H1 (cell line): ENCODE data around the gene DCTPP1. TPM values are rescaled to one million over a fixed set of nuclear protein-coding genes. Genes with fewer than 3 reads are reported as not detected.

Source experiments
- CTCF ChIA-PET: fragments of 300-600 bp; sonication (Branson Sonifier 250); formaldehyde crosslinking; loops from one replicate; lab custom pipeline; 2021; ENCODE audit not compliant: partially characterized antibody; lab: Charles Lee
- POLR2A ChIA-PET: fragments of 300-600 bp; sonication (Branson Sonifier 250); formaldehyde crosslinking; loops from one replicate; lab custom pipeline; 2021; ENCODE audit warnings: inconsistent platforms; ENCODE audit not compliant: partially characterized antibody; lab: Charles Lee
- DNase-seq, 2 experiments: peaks; one replicate each; pipeline versions ENCODE4 v3.0.0 to v3.0.0-alpha.2; 2010 to 2022; ENCODE audit warnings: low spot score in 2 of 2, low read depth in 1 of 2, mixed read lengths in 1 of 2
- FAIRE-seq: peaks from 2 replicates; lab custom pipeline; 2011; peaks lifted over from hg19 to GRCh38; lab: Jason Lieb, UNC
- H2AFZ ChIP-seq: 2 replicates; pipeline ENCODE4 v1.8.1; 2012; ENCODE audit warnings: low read length, inconsistent platforms
- H2AK5ac ChIP-seq: 2 replicates; pipeline ENCODE4 v1.6.1; 2013; ENCODE audit warnings: low read depth, low read length
- H2BK120ac ChIP-seq: replicated peaks from 2 replicates; pipeline ENCODE3; 2013; ENCODE audit warnings: low read depth, low read length, inconsistent platforms
- H2BK12ac ChIP-seq: 2 replicates; pipeline ENCODE4 v1.6.1; 2013; ENCODE audit warnings: low read depth, low read length
- H2BK15ac ChIP-seq: 2 replicates; pipeline ENCODE4 v1.6.1; 2013; ENCODE audit warnings: low read length
- H2BK20ac ChIP-seq: 2 replicates; pipeline ENCODE4 v1.6.1; 2013; ENCODE audit warnings: low read length
- H2BK5ac ChIP-seq: 2 replicates; pipeline ENCODE4 v1.6.1; 2013; ENCODE audit warnings: low read depth, low read length
- H3K14ac ChIP-seq: 2 replicates; pipeline ENCODE4 v1.6.1; 2013; ENCODE audit warnings: inconsistent platforms; ENCODE audit not compliant: insufficient read length
- H3K18ac ChIP-seq: 2 replicates; pipeline ENCODE4 v1.6.1; 2013; ENCODE audit warnings: low read length; ENCODE audit errors: extremely low read depth
- H3K23ac ChIP-seq: 2 replicates; pipeline ENCODE4 v1.6.1; 2013; ENCODE audit warnings: inconsistent platforms; ENCODE audit not compliant: insufficient read length
- H3K23me2 ChIP-seq: 2 replicates; pipeline ENCODE4 v1.6.1; 2013; ENCODE audit warnings: low read depth, low read length
- H3K27ac ChIP-seq: 2 replicates; pipeline ENCODE4 v1.6.1; 2011; ENCODE audit warnings: low read depth, low read length, inconsistent platforms
- H3K27me3 ChIP-seq, 4 experiments: replicated peaks in 1 of 4; 1 replicate in 1 of 4; 2 replicates in 3 of 4; pipeline versions ENCODE4 v1.6.1 to v1.8.1; 2011 to 2013; ENCODE audit warnings: low read length in 3 of 4, mild to moderate bottlenecking in 3 of 4, inconsistent platforms in 2 of 4, mixed read lengths in 2 of 4, moderate library complexity in 1 of 4; ENCODE audit not compliant: control insufficient read depth in 3 of 4, insufficient read depth in 3 of 4; ENCODE audit errors: extremely low read depth in 1 of 4
- H3K36me3 ChIP-seq, 4 experiments: 2 replicates each; pipeline versions ENCODE4 v1.6.1 to v1.8.1; 2011 to 2013; ENCODE audit warnings: mild to moderate bottlenecking in 4 of 4, low read length in 3 of 4, moderate library complexity in 2 of 4, control low read depth in 1 of 4, inconsistent platforms in 1 of 4; ENCODE audit not compliant: insufficient read depth in 4 of 4, control insufficient read depth in 2 of 4
- H3K4ac ChIP-seq: replicated peaks from 2 replicates; pipeline ENCODE3; 2013; ENCODE audit warnings: low read length, low read depth, mixed read lengths, inconsistent platforms; ENCODE audit not compliant: insufficient read length
- H3K4me1 ChIP-seq, 4 experiments: replicated peaks in 1 of 4; 1 replicate in 1 of 4; 2 replicates in 3 of 4; pipeline versions ENCODE4 v1.6.1 to v1.8.1; 2011 to 2013; ENCODE audit warnings: low read length in 3 of 4, inconsistent platforms in 2 of 4, mixed read lengths in 1 of 4; ENCODE audit not compliant: insufficient read depth in 4 of 4, control insufficient read depth in 3 of 4
- H3K4me2 ChIP-seq, 2 experiments: 2 replicates each; pipeline versions ENCODE4 v1.6.1 to v1.8.1; 2011 to 2013; ENCODE audit warnings: low read depth in 2 of 2, low read length in 2 of 2, control low read depth in 1 of 2, inconsistent platforms in 1 of 2, mild to moderate bottlenecking in 1 of 2; ENCODE audit not compliant: insufficient read depth in 1 of 2
- H3K4me3 ChIP-seq, 4 experiments: fragments of 200-600, 300-600 bp in 1 of 4; sonication (generic), shearing (Covaris generic), sonication (Bioruptor Twin) in 1 of 4; 2 replicates each; pipeline versions ENCODE4 v1.5.1 to v1.8.1; 2011 to 2016; ENCODE audit warnings: low read length in 4 of 4, low read depth in 3 of 4, control low read depth in 2 of 4, inconsistent platforms in 2 of 4, mild to moderate bottlenecking in 2 of 4, mixed read lengths in 1 of 4, moderate library complexity in 1 of 4; ENCODE audit not compliant: insufficient read depth in 2 of 4; ENCODE audit errors: extremely low read depth in 1 of 4
- H3K56ac ChIP-seq: replicated peaks from 2 replicates; pipeline ENCODE3; 2013; ENCODE audit warnings: low read depth, mild to moderate bottlenecking, mixed read lengths, low read length, inconsistent platforms; ENCODE audit not compliant: insufficient read length
- H3K79me1 ChIP-seq: 2 replicates; pipeline ENCODE4 v1.6.1; 2013; ENCODE audit warnings: low read depth, low read length, control low read depth
- H3K79me2 ChIP-seq, 2 experiments: 2 replicates each; pipeline versions ENCODE4 v1.6.1 to v1.8.1; 2012 to 2013; ENCODE audit warnings: low read length in 2 of 2, mild to moderate bottlenecking in 2 of 2, inconsistent platforms in 1 of 2; ENCODE audit not compliant: insufficient read depth in 2 of 2, control insufficient read depth in 1 of 2
- H3K9ac ChIP-seq, 4 experiments: replicated peaks in 1 of 4; 1 replicate in 1 of 4; 2 replicates in 3 of 4; pipeline versions ENCODE4 v1.6.1 to v1.8.1; 2011 to 2013; ENCODE audit warnings: low read depth in 3 of 4, low read length in 3 of 4, control low read depth in 2 of 4, mild to moderate bottlenecking in 2 of 4, moderate library complexity in 2 of 4, inconsistent platforms in 1 of 4; ENCODE audit errors: extremely low read depth in 1 of 4
- H3K9me3 ChIP-seq, 2 experiments: 2 replicates each; pipeline versions ENCODE4 v1.6.1 to v1.8.1; 2012 to 2013; ENCODE audit warnings: mild to moderate bottlenecking in 2 of 2, moderate library complexity in 2 of 2, control low read depth in 1 of 2, inconsistent platforms in 1 of 2, low read depth in 1 of 2, low read length in 1 of 2, mixed read lengths in 1 of 2; ENCODE audit not compliant: insufficient read depth in 2 of 2
- H4K20me1 ChIP-seq, 2 experiments: replicated peaks in 1 of 2; 2 replicates each; pipeline versions ENCODE3 to v1.8.1; 2011 to 2013; ENCODE audit warnings: inconsistent platforms in 2 of 2, low read length in 2 of 2, mild to moderate bottlenecking in 1 of 2; ENCODE audit not compliant: insufficient read depth in 2 of 2, control insufficient read depth in 1 of 2
- H4K5ac ChIP-seq: 2 replicates; pipeline ENCODE4 v1.6.1; 2013; ENCODE audit warnings: low read length, low read depth, mixed read lengths, inconsistent platforms; ENCODE audit not compliant: insufficient read length
- H4K8ac ChIP-seq: 2 replicates; pipeline ENCODE4 v1.8.0; 2013; ENCODE audit warnings: mild to moderate bottlenecking, moderate library complexity, low read length, inconsistent platforms; ENCODE audit not compliant: insufficient read depth; ENCODE audit errors: extremely low read depth
- H4K91ac ChIP-seq: replicated peaks from 2 replicates; pipeline ENCODE3; 2013; ENCODE audit warnings: low read length, mixed read lengths, inconsistent platforms; ENCODE audit not compliant: insufficient read length
- CBX8 ChIP-seq: fragments of 300-800, 300-1000 bp; sonication (generic); IDR thresholded peaks from 2 replicates; pipeline ENCODE4 v1.7.1; 2016; ENCODE audit warnings: low read depth, low read length, borderline replicate concordance
- HDAC6 ChIP-seq: IDR thresholded peaks from one replicate; pipeline ENCODE4 v1.7.1; 2012; ENCODE audit warnings: low read depth, mild to moderate bottlenecking, inconsistent platforms, low read length, moderate library complexity
- WGBS, 2 experiments: shearing (Covaris generic) in 1 of 2; methylation state at CpG; one replicate each; pipeline versions ENCODE4 v1.1.6 to v1.1.7; 2013 to 2015; ENCODE audit warnings: low lambda C conversion rate in 2 of 2, mixed read lengths in 2 of 2, inconsistent platforms in 1 of 2, low coverage in 1 of 2, missing lambda C conversion rate in 1 of 2; ENCODE audit not compliant: insufficient replicate concordance in 2 of 2, insufficient coverage in 1 of 2, insufficient read length in 1 of 2; ENCODE audit errors: extremely low coverage in 1 of 2, missing lambda C conversion rate in 1 of 2; 5-methylcytosine and 5-hydroxymethylcytosine counted together
- polyA plus RNA-seq, 7 experiments: library from polyadenylated mRNA; depleted of rRNA in 3 of 7; stranded (reverse) in 5 of 7; unstranded in 2 of 7; fragments of >200 nt in 5 of 7; fragments of 200-250 nt in 2 of 7; gene quantifications; 1 replicate in 5 of 7; 2 replicates in 1 of 7; 4 replicates in 1 of 7; pipeline versions ENCODE4 v1.2.1 to v1.2.3, GENCODE V29; 2011 to 2013; ENCODE audit warnings: missing spikeins in 2 of 7, mixed read lengths in 2 of 7
- total RNA-seq: library from RNA; stranded (reverse); fragmentation: NEBNext Ultra II Directional; extraction: Animal tissue kit (Norgen Biotek cat#: 25700); gene quantifications from 2 replicates; pipeline ENCODE4 v1.2.1, GENCODE V29; 2021
- TF ChIP-seq, protein P1 (sequence below): IDR thresholded peaks from 2 replicates; pipeline ENCODE4 v1.6.1; 2012; ENCODE audit warnings: low read length, inconsistent platforms

Gene DCTPP1
- total and polyA plus RNA-seq, 2 of the 8 experiments (the other 6 are each of a cell fraction or from before 2014, with no cell fraction given): 94.5 to 103 TPM

DNA sequence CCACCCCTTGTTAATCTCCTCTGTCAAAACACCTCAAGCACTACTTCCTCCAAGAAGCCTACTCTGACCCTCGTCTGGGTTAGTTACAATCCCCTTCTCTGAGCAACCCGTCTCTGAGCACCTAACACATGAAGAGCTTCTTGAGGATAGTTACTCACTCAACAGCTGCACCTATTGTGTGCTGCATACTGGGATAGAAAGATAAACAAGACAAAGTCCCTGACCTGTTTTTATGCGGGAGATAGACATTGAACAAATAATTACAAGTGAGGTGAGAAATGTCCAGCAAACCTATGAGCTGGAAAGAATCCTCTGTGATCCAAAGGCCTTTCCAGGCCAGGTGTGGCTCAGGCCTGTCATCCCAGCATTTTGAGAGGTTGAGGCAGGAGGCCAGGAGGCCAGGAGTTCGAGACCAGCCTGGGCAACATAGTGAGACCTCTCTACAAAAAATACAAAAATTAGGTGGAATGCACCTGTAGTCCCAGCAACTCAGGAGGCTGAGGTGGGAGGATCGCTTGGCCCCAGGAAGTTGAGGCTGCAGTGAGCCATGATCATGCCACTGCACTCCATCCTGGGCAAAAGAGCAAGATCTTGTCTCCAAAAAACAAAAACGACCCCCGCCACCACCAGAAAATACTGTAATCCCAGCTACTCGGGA, 27.9 kb downstream of the DCTPP1 start:
- Histone ChIP-seq H3K18ac (no peak overlapping the region), H3K36me3 (peaks cover 4 to 21% (median 14%) of the 10 kb centered on the region in 4 experiments; a peak in 6 of 8 replicates), H4K8ac (no peak overlapping the region), H3K27me3 (no peaks in the 10 kb centered on the region; a peak in 1 of 7 replicates), H3K79me1 (no peaks in the 10 kb centered on the region), H3K4me2 (no peak overlapping the region), H3K9ac (no peak overlapping the region), H3K56ac (no peak overlapping the region), H4K91ac (no peak overlapping the region), H4K5ac (no peak overlapping the region), H2AK5ac (no peak overlapping the region), H2BK120ac (no peak overlapping the region), H2BK5ac (no peak overlapping the region), H2AFZ (no peak overlapping the region), H2BK12ac (no peak overlapping the region), H3K79me2 (peaks cover 0 to 8% of the 10 kb centered on the region in 2 experiments; a peak in 2 of 4 replicates), H3K4me1 (peaks cover 0 to 17% (median 7%) of the 10 kb centered on the region in 4 experiments; a peak in 6 of 7 replicates), H3K23ac (no peak overlapping the region), H2BK20ac (no peak overlapping the region), H3K23me2 (peaks cover 6% of the 10 kb centered on the region), H3K9me3 (no peaks in the 10 kb centered on the region), H2BK15ac (no peak overlapping the region), H3K27ac (no peak overlapping the region), H4K20me1 (peaks cover 11 to 17% of the 10 kb centered on the region in 2 experiments), H3K4me3 (no peak overlapping the region), H3K14ac (no peak overlapping the region), H3K4ac (no peak overlapping the region)
- FAIRE-seq: no peak
- CTCF ChIA-PET: interaction anchor here (0.7 to 3.6 kb wide), 6 partner anchors 17 to 224 kb away, joined by 3 to 10 read pairs (median 6); no protein-coding TSS in a partner anchor
- no peak for DNase-seq
- WGBS, 2 experiments: 79% methylated on average over 8 of the region's 8 CpGs; no CpG with 5 or more reads in 1 of the 2 experiments
- POLR2A ChIA-PET: interaction anchor here (1.1 to 12.6 kb wide), 6 partner anchors 10 to 200 kb away, joined by 3 to 151 read pairs (median 4); partner anchors contain the start of genes CD2BP2, MYL11 and SEPTIN1
- TF ChIP-seq CBX8 (no peak), HDAC6 (no peak)
- TF ChIP-seq, protein P1, sequence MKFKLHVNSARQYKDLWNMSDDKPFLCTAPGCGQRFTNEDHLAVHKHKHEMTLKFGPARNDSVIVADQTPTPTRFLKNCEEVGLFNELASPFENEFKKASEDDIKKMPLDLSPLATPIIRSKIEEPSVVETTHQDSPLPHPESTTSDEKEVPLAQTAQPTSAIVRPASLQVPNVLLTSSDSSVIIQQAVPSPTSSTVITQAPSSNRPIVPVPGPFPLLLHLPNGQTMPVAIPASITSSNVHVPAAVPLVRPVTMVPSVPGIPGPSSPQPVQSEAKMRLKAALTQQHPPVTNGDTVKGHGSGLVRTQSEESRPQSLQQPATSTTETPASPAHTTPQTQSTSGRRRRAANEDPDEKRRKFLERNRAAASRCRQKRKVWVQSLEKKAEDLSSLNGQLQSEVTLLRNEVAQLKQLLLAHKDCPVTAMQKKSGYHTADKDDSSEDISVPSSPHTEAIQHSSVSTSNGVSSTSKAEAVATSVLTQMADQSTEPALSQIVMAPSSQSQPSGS: no peak
